SU-DHL-6 (cell line): Measurements from ENCODE around the gene LGR6.

ENCODE experiments used
- H2AFZ ChIP-seq: fragments of 200-600 bp; sonication (generic); 2 replicates; pipeline ENCODE4 v1.6.1; 2014; ENCODE audit warnings: low read depth, mild to moderate bottlenecking, moderate library complexity, mixed read lengths, antibody characterized with exemption, low read length; ENCODE audit not compliant: severe bottlenecking
- H3F3A ChIP-seq: fragments of 200-600 bp; shearing (Covaris generic); 2 replicates; pipeline ENCODE4 v1.6.0; 2016; ENCODE audit warnings: antibody characterized with exemption, mild to moderate bottlenecking; ENCODE audit not compliant: insufficient read depth
- H3K27ac ChIP-seq: fragments of 200-600 bp; sonication (generic); 2 replicates; pipeline ENCODE4 v1.5.1; 2016; ENCODE audit warnings: low read depth, mild to moderate bottlenecking, low read length, moderate library complexity, mixed read lengths
- H3K27me3 ChIP-seq: fragments of 200-600 bp; sonication (generic), shearing (Covaris generic); 2 replicates; pipeline ENCODE4 v1.6.0; 2014; ENCODE audit warnings: mild to moderate bottlenecking, low read length
- H3K36me3 ChIP-seq: fragments of 200-600 bp; sonication (generic); 2 replicates; pipeline ENCODE4 v1.6.1; 2014; ENCODE audit warnings: mild to moderate bottlenecking, low read length, mixed read lengths
- H3K4me2 ChIP-seq: fragments of 300-600, 200-600 bp; shearing (Covaris generic), sonication (generic); 2 replicates; pipeline ENCODE4 v1.6.0; 2014; ENCODE audit warnings: low read length, low read depth, mild to moderate bottlenecking; ENCODE audit not compliant: poor library complexity, severe bottlenecking
- H3K4me3 ChIP-seq: fragments of 200-600 bp; sonication (generic); 2 replicates; pipeline ENCODE4 v1.5.1; 2014; ENCODE audit warnings: antibody characterized with exemption, low read length, mild to moderate bottlenecking, mixed read lengths; ENCODE audit not compliant: insufficient read depth, poor library complexity, severe bottlenecking
- H3K79me2 ChIP-seq: fragments of 200-600 bp; sonication (generic); 2 replicates; pipeline ENCODE4 v1.6.1; 2014; ENCODE audit warnings: mild to moderate bottlenecking, low read length, moderate library complexity; ENCODE audit not compliant: insufficient read depth
- H3K9ac ChIP-seq: fragments of 200-600 bp; sonication (generic); 2 replicates; pipeline ENCODE4 v1.7.0; 2014; ENCODE audit warnings: mild to moderate bottlenecking, low read length
- H3K9me2 ChIP-seq: fragments of 200-600 bp; sonication (generic); replicated peaks from 2 replicates; pipeline ENCODE4 v1.6.1; 2014; ENCODE audit warnings: low read length; ENCODE audit not compliant: insufficient read depth
- H3K9me3 ChIP-seq: fragments of 200-600 bp; sonication (generic); 2 replicates; pipeline ENCODE4 v1.6.1; 2014; ENCODE audit warnings: low read length, mixed read lengths; ENCODE audit not compliant: insufficient read depth
- H4K20me1 ChIP-seq: fragments of 200-600 bp; sonication (generic); 2 replicates; pipeline ENCODE4 v1.6.1; 2014; ENCODE audit warnings: low read depth, mild to moderate bottlenecking, antibody characterized with exemption, low read length, moderate library complexity, mixed read lengths
- CTCF ChIP-seq: fragments of 200-600 bp; sonication (generic); IDR thresholded peaks from one replicate; pipeline ENCODE4 v1.5.1; 2017; ENCODE audit warnings: antibody characterized with exemption, mild to moderate bottlenecking, low read length, moderate library complexity; ENCODE audit not compliant: insufficient read depth, poor library complexity, severe bottlenecking
- EZH2phosphoT487 ChIP-seq: fragments of 200-600 bp; sonication (generic), shearing (Covaris generic); conservative IDR thresholded peaks from 2 replicates; pipeline ENCODE4 v1.6.1; 2018; ENCODE audit warnings: mild to moderate bottlenecking, antibody characterized with exemption, low read length, moderate library complexity, mixed read lengths

Gene LGR6

GRCh38 chr1:202198366-202198724 is 4.7 kb downstream of the LGR6 start:
- no peaks in the 10 kb centered on the region for H3K9me2 ChIP-seq
- no peaks in the 10 kb centered on the region for H3K79me2 ChIP-seq
- no peak overlapping the region for H3K9ac ChIP-seq
- no peak for TF ChIP-seq CTCF
- TF ChIP-seq EZH2phosphoT487 = no peak
- H3K4me2 ChIP-seq = no peak overlapping the region
- H3K36me3 ChIP-seq = no peaks in the 10 kb centered on the region
- H4K20me1 ChIP-seq = no peaks in the 10 kb centered on the region
- no peaks in the 10 kb centered on the region for H3K9me3 ChIP-seq
- H3F3A ChIP-seq = no peaks in the 10 kb centered on the region
- H3K4me3 ChIP-seq = no peak overlapping the region
- H3K27me3 ChIP-seq = no peaks in the 10 kb centered on the region
- no peak overlapping the region for H2AFZ ChIP-seq
- H3K27ac ChIP-seq = no peak overlapping the region

GRCh38 chr1:202199040-202199889 is 5.7 kb downstream of the LGR6 start:
- Histone ChIP-seq H3K9me3 (no peaks in the 10 kb centered on the region), H3K27ac (no peak overlapping the region), H2AFZ (no peak overlapping the region), H3K9me2 (no peaks in the 10 kb centered on the region), H3K9ac (no peak overlapping the region), H3K4me3 (no peak overlapping the region), H3K27me3 (no peaks in the 10 kb centered on the region), H3K36me3 (no peaks in the 10 kb centered on the region), H3F3A (no peaks in the 10 kb centered on the region), H4K20me1 (no peaks in the 10 kb centered on the region), H3K4me2 (no peak overlapping the region), H3K79me2 (no peaks in the 10 kb centered on the region)
- TF ChIP-seq CTCF = no peak
- TF ChIP-seq EZH2phosphoT487 = no peak

GRCh38 chr1:202200112-202200548 is 6.5 kb downstream of the LGR6 start:
- Histone ChIP-seq H3K27ac (no peak overlapping the region), H3K4me3 (no peak overlapping the region), H4K20me1 (no peaks in the 10 kb centered on the region), H3K9me2 (no peaks in the 10 kb centered on the region), H3K9ac (no peak overlapping the region), H3K9me3 (no peaks in the 10 kb centered on the region), H2AFZ (no peak overlapping the region), H3F3A (no peaks in the 10 kb centered on the region), H3K79me2 (no peaks in the 10 kb centered on the region), H3K4me2 (no peak overlapping the region), H3K36me3 (no peaks in the 10 kb centered on the region), H3K27me3 (no peaks in the 10 kb centered on the region)
- TF ChIP-seq EZH2phosphoT487 = no peak
- no peak for TF ChIP-seq CTCF
